HEK293T (cell line): ENCODE results near the gene PPP1R3C.

Experiments used
- FOXM1 ChIP-seq: fragments of 450-650 bp; IDR thresholded peaks from 2 replicates; pipeline ENCODE4 v1.6.1; 2017; ENCODE audit warnings: mild to moderate bottlenecking, borderline replicate concordance
- SP1 ChIP-seq: fragments of 450-650 bp; IDR thresholded peaks from 2 replicates; pipeline ENCODE4 v1.6.1; 2017

DNA sequence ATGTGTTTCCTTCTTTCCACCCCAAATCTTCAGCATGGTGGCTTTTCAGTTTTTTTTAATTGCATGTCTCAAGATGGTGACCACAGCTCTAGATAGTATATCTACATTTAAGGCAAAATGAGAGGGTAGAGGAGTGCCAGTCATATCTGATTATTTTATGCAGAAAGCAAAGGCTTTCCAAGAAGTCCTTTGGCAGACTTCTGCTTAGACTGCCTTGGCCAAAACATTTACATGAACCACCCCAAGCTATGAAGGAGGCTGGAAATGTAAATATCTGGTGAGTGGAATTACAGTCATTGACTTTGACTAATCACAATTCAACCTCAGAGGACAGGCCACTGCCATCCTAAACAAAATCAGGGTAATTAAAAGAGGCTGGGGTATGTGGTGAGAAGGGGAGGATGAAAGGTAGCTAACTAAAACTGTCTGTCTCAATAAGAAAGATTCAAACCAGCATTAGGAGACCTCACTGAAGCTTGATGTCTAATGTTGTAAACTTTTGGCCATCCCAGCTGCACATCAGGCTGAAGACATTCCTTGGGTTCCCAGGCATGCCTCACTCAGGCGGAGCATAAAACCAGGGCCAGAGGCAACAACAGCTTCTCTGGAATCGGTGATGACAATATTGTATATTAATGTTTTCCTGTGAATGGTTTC, 53.4 kb downstream of the PPP1R3C start:
- TF ChIP-seq SP1 = no peak
- no peak for TF ChIP-seq FOXM1
